Progenitor cell of endocrine pancreas (in vitro differentiated cells): ENCODE data around the gene CEP55. TPM values are rescaled to one million over a fixed set of nuclear protein-coding genes. Genes with fewer than 3 reads are reported as not detected.

ENCODE experiments used
- DNase-seq: peaks from one replicate; pipeline ENCODE4 v3.0.0; 2021; ENCODE audit warnings: low spot score; ENCODE audit not compliant: unreplicated experiment
- H3K27ac Mint-ChIP-seq: 2 replicates; pipeline ENCODE4 v1.8.0; 2021; ENCODE audit warnings: mild to moderate bottlenecking, moderate library complexity, mixed read lengths
- H3K27me3 Mint-ChIP-seq: 2 replicates; pipeline ENCODE4 v1.8.0; 2021; ENCODE audit warnings: mixed read lengths
- H3K36me3 Mint-ChIP-seq: 2 replicates; pipeline ENCODE4 v1.8.0; 2022; ENCODE audit warnings: mixed read lengths; ENCODE audit not compliant: insufficient read depth
- H3K4me1 Mint-ChIP-seq: 2 replicates; pipeline ENCODE4 v1.8.0; 2021; ENCODE audit warnings: low read depth, mixed read lengths
- H3K4me3 Mint-ChIP-seq: 2 replicates; pipeline ENCODE4 v1.8.0; 2021; ENCODE audit warnings: low read depth, mild to moderate bottlenecking, moderate library complexity, mixed read lengths
- H3K9me3 Mint-ChIP-seq: 2 replicates; pipeline ENCODE4 v1.8.0; 2021; ENCODE audit warnings: low read depth, mixed read lengths
- CTCF ChIP-seq: fragments of 200-600 bp; sonication (generic); IDR thresholded peaks from one replicate; pipeline ENCODE4 v1.5.0; 2021; ENCODE audit warnings: antibody characterized with exemption, mild to moderate bottlenecking; ENCODE audit not compliant: unreplicated experiment
- total RNA-seq: library from RNA; stranded (reverse); gene quantifications from 2 replicates; pipeline ENCODE4 v1.2.1, GENCODE V29; 2021

CEP55 gene
- total RNA-seq, 1 donor from 2014 or later = 9.1 TPM

GRCh38 chr10:93509816-93510215 is 13.4 kb downstream of the CEP55 start:
- H3K27ac Mint-ChIP-seq = no peak overlapping the region
- H3K36me3 Mint-ChIP-seq = peaks cover 5% of the 10 kb centered on the region
- no peaks in the 10 kb centered on the region for H3K4me1 Mint-ChIP-seq
- no peaks in the 10 kb centered on the region for H3K27me3 Mint-ChIP-seq
- H3K4me3 Mint-ChIP-seq = no peak overlapping the region
- H3K9me3 Mint-ChIP-seq = no peaks in the 10 kb centered on the region
- TF ChIP-seq CTCF = no peak
- DNase-seq = no peak

- H3K36me3 Mint-ChIP-seq = peaks cover 11% of the 10 kb centered on the region
- no peaks in the 10 kb centered on the region for H3K27me3 Mint-ChIP-seq
- TF ChIP-seq CTCF = no peak
- no peak for DNase-seq
- H3K4me1 Mint-ChIP-seq = no peaks in the 10 kb centered on the region
- H3K4me3 Mint-ChIP-seq = no peak overlapping the region
- H3K27ac Mint-ChIP-seq = no peak overlapping the region
- H3K9me3 Mint-ChIP-seq = no peaks in the 10 kb centered on the region
These were observed 16.2 kb downstream of the CEP55 start for GRCh38 chr10:93512565-93512964.

GRCh38 chr10:93513091-93513490 is 16.7 kb downstream of the CEP55 start:
- H3K4me1 Mint-ChIP-seq = no peaks in the 10 kb centered on the region
- H3K27ac Mint-ChIP-seq = no peak overlapping the region
- no peaks in the 10 kb centered on the region for H3K9me3 Mint-ChIP-seq
- no peak for DNase-seq
- H3K27me3 Mint-ChIP-seq = no peaks in the 10 kb centered on the region
- H3K36me3 Mint-ChIP-seq = peaks cover 8% of the 10 kb centered on the region
- TF ChIP-seq CTCF = no peak
- no peak overlapping the region for H3K4me3 Mint-ChIP-seq

- peaks cover 16% of the 10 kb centered on the region for H3K36me3 Mint-ChIP-seq
- peaks cover under 1% of the 10 kb centered on the region for H3K9me3 Mint-ChIP-seq
These were observed 18.1 kb downstream of the CEP55 start for GRCh38 chr10:93514521-93514920.

GRCh38 chr10:93515071-93516005 is 18.9 kb downstream of the CEP55 start:
- H3K27me3 Mint-ChIP-seq = no peaks in the 10 kb centered on the region
- peaks cover 22% of the 10 kb centered on the region for H3K36me3 Mint-ChIP-seq
- TF ChIP-seq CTCF = no peak
- no peak overlapping the region for H3K4me3 Mint-ChIP-seq
- DNase-seq = no peak
- H3K9me3 Mint-ChIP-seq = peaks cover 4% of the 10 kb centered on the region
- no peaks in the 10 kb centered on the region for H3K4me1 Mint-ChIP-seq
- H3K27ac Mint-ChIP-seq = no peak overlapping the region

More at GRCh38 chr10:93514521-93514920, 18.1 kb downstream of the CEP55 start:
- DNase-seq = no peak
- Mint-ChIP-seq H3K27me3 (no peaks in the 10 kb centered on the region), H3K27ac (no peak overlapping the region), H3K4me3 (no peak overlapping the region), H3K4me1 (no peaks in the 10 kb centered on the region)
- TF ChIP-seq CTCF = no peak
